HG03378 (cell line): ENCODE data around the gene GNAO1.

ENCODE experiments used
- ATAC-seq: cut with Tn5 transposase; IDR thresholded peaks from one replicate; pipeline ENCODE4 v1.9.1; 2021; ENCODE audit warnings: mild to moderate bottlenecking, moderate library complexity; ENCODE audit not compliant: unreplicated experiment

The GNAO1 gene

DNA sequence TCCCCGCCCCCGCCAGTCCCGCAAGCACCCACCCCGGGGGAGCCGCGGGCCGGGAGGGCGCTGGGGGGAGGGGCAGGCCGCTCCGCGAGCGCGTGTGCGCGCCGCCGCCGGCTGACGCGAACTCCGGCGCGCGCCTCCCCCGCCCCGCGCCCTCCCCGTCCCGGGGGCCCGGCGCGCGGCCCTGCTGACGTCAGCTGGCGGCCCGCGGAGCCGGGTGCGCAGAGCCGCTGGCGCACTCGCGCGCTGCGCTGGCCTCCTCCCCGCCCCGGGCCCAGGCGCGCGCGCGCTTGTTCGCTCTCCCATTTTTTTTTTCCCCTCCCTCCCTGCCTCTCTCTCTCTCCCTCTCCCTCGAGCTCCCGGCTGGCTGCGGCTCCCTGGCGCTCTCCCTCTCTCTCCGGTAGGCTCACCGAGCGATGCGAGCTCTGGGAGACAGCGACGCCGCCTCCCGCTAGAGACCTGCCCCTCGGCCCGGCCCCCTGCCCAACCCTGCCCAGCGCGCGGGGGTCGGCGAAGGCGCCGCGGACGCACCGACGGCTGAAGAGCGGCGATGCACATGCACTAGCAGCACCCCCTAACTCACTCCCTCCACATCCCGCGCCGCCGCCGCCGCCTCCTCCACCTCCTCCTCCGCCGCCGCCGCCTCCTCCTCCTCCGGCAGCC, at the start of gene GNAO1:
TSS of gene GNAO1 (plus strand) at position 334 of the 660 bp plus-strand sequence. CDS start 747 bp downstream, outside the sequence.
- ATAC-seq = no peak

- ATAC-seq = no peak
Measured at GRCh38 chr16:56143666-56144065, 47.6 kb upstream of the GNAO1 start.

DNA sequence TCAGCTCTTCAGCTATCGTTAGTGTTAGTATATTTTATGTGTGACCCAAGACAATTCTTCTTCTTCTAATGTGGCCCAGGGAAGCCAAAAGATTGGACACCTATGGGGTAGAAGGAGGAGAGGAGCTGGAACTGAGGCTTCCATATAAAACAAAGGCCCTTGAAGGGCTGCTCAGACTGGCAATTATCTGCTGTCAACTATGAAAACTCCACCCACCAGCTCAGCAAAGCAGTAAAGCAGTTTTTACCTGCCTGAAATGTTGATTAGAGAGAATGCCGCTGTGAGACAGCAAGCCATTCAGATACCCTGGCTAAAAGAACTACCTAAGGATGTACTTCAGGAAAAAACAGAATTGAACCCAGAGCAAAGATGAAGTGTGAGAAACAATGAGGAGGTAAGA, 45.9 kb upstream of the GNAO1 start:
- ATAC-seq = no peak

GRCh38 chr16:56151621-56152020, 39.7 kb upstream of the GNAO1 start:
- no peak for ATAC-seq

DNA sequence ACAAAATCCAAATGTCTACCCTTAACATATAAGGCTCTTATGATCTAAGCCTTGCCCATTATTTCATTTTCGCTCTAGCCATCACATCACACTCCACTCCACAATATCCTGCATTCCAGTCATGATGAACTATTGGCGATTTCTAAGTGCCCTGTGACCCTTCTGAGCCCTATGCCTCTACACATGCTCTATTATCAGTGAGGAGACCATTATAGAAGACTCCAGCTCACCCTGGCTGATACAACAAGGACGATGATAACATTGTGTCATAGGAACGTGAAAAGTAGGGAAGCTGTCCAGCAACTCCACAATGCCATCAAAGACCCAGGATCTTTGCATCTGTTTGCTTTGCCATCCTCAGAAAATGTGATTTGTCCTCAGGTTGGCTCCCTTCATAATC, 29.6 kb upstream of the GNAO1 start:
- no peak for ATAC-seq

GRCh38 chr16:56163089-56163488, 28.2 kb upstream of the GNAO1 start:
- no peak for ATAC-seq

GRCh38 chr16:56163938-56164337, 27.4 kb upstream of the GNAO1 start:
- peak; percentile 50 for ATAC-seq

DNA sequence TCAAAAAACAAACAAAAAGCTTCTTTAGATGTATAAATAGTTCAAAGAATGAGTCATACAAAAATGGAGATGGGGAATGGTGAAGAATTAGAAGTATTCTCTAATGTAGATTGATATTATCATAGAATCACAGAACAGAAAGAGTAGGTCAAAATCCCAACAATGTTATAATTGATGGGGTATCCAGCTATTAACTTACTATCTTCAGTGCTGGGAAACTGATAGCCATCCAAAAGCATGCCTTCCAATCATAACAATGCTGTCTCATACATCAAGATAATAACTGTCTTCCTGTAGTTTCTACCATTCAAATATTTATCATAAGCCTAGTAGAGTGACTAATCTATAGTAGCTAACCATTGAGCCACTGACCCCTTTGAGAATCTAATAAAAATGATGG, 26.7 kb upstream of the GNAO1 start:
- no peak for ATAC-seq

GRCh38 chr16:56174411-56174810, 16.9 kb upstream of the GNAO1 start:
- ATAC-seq = no peak

GRCh38 chr16:56181401-56181800, 9.9 kb upstream of the GNAO1 start:
- no peak for ATAC-seq

DNA sequence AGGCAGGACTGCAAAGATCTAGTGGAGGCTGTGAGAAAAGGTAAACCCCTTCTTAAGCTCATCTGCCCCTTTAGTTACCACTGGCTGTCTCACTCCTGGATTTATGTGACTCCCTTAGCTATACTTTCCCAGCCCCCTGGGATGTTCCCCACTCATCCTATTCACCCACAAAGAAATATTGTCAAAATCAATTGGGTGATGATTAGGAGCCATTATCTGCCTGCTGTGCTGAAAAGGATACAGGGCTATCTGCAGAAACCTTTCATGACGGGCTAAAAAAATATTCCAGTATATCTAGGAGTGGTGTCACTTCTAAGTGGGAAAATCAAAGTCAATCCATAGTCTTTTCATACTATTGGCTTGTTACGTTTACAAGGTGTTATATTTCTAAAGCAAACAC, 8.0 kb upstream of the GNAO1 start:
- ATAC-seq = no peak

DNA sequence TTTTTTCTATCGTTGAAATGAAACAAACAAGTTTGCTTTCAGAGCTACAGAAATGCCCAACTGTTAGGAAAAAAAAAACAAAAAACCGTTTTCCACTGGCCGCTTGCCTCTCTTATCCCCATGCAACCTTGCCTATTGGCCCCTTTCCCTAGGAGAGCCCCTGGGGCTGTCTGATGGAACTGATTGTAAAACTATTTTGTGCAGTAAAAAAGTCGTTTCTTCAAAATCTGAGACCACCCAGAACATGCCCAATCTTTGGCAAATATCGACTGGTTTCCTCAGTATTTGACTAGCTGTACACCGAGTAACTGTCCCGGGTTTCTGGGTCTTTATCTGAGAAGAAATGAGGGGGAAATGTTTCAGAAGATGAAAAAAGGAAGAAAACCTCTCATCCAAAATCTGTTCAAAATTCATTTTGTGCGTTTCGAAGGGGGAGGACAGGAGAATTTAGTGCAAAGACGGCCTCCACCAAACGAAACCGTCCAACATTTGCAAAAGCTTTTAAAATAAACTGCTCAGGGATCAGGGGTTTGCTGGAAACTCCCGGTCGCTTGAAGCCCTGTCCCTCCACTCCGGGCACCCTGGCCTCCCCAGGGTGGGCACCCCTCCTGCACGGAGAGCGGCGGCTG, 1.1 kb upstream of the GNAO1 start:
- no peak for ATAC-seq

GRCh38 chr16:56190677-56191155, 573 bp upstream of the GNAO1 start:
- ATAC-seq = no peak

DNA sequence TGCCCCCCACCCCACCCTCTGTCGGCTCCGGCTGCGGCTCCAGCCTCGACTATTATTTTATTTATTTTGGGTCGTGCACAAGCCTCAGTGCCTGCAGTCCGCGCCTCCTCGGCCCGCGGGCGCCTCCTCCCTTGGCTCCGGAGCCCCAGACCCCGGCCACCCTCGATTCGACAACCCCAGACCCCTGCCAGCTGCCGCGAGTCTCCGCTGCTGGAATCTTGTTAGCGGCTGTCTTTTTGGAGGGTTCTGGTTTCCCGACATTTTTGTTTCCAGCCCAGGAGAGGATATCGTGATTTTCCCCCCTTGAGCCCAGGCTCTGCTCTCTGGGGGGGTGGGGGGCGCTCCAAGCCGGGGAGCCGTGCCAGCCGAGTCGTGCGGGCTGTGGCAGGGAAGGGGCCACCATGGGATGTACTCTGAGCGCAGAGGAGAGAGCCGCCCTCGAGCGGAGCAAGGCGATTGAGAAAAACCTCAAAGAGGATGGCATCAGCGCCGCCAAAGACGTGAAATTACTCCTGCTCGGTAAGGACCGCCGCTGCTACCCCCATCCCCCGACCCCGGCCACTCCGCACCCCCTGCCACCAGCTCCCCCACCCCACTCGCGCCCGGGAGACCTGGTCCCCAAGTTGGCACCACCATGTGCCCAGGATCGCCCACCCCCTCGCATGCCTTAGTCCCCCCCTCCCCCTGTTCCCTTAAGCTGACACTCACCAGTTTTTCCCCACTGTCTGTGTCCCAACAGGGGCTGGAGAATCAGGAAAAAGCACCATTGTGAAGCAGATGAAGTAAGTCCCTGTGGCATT, 746 bp downstream of the GNAO1 start:
- no peak for ATAC-seq

GRCh38 chr16:56192635-56192945, 1.3 kb downstream of the GNAO1 start:
- ATAC-seq = no peak

DNA sequence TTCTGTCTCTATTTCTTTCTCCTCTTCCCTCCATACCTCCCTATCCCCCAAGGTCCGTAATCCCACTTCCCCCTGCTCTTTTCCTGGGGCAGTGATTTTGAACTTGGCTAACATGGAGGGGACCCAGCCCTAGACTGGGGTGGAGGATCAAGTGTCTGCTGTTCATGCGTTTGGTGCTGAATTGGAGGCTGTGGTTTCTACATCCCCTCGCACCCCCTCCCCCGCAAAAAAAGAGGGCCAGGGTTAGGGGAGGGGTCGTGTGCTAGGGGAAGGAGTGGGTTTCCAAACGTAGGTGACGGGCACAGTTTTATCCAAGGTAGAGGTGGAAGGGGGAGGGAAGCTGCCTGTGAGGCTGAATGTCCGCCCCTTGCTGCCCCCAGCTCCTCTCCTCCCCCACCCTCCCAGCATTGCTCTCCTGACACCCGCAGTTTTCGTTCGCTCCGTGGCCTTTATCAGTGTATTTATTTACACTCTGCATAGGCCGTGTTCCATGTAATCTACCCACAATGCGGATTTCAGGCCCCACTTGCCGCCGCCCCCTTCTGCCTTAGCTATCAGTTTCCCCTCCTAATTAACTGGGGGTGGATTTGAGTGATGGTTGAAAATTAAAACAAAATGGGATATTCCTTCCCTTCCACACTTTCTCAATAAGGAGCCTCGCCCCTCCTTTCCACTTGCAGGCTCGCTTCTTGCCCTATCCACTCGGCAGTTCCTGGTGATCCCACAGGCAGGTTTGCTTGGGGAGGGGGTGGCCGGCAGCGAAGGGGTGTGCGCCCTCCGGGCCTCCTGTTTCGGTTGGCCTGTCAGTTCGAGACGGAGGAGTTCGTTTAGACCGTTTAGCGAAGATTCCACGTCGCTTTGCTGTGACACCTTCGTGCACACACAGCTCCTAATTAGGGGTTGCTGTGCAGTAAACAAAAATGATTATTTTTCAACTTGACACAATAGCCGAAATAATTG, 2.0 kb downstream of the GNAO1 start:
- no peak for ATAC-seq

GRCh38 chr16:56193951-56194726, 2.9 kb downstream of the GNAO1 start:
- no peak for ATAC-seq

- no peak for ATAC-seq
Measured at GRCh38 chr16:56195151-56195550, 3.9 kb downstream of the GNAO1 start.

GRCh38 chr16:56196381-56196780, 5.1 kb downstream of the GNAO1 start:
- ATAC-seq = no peak
